Liver (tissue), 3 donors: ENCODE measurements around the gene HSD17B1.

Source experiments
- GABPA ChIP-seq, 2 donors: IDR thresholded peaks in 1 of 2; conservative IDR thresholded peaks in 1 of 2; 2 replicates each; pipeline ENCODE4 v1.6.1; 2016; ENCODE audit warnings: antibody characterized with exemption in 2 of 2, mild to moderate bottlenecking in 1 of 2, moderate library complexity in 1 of 2
- TF ChIP-seq, protein P1 (sequence below): fragments of 150-350 bp; IDR thresholded peaks from 2 replicates; pipeline ENCODE4 v1.5.1; 2017; ENCODE audit warnings: improper control_type of control experiment, low read depth, low read length; ENCODE audit not compliant: missing input control
- donor health status: healthy.
- donor health status: healthy.

DNA sequence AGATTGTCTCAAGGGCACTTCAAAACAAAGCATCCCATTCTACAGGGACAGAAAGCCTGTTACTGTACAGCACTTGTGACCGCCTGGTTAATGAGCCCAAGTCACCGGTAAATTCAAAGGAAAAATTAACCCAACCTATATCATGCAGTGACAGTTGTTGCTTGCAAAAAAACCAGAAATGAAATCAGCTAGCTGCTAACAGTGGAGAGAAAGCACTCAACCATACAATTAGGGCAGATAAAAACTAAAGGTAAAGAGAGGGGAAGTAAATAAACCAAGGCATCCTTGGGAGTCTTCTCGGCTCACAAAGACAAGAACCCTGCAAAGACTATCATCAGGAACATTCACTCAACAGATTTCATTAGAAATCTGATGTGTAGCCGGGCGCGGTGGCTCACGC is 50.6 kb downstream of the HSD17B1 start:
- TF ChIP-seq, protein P1, sequence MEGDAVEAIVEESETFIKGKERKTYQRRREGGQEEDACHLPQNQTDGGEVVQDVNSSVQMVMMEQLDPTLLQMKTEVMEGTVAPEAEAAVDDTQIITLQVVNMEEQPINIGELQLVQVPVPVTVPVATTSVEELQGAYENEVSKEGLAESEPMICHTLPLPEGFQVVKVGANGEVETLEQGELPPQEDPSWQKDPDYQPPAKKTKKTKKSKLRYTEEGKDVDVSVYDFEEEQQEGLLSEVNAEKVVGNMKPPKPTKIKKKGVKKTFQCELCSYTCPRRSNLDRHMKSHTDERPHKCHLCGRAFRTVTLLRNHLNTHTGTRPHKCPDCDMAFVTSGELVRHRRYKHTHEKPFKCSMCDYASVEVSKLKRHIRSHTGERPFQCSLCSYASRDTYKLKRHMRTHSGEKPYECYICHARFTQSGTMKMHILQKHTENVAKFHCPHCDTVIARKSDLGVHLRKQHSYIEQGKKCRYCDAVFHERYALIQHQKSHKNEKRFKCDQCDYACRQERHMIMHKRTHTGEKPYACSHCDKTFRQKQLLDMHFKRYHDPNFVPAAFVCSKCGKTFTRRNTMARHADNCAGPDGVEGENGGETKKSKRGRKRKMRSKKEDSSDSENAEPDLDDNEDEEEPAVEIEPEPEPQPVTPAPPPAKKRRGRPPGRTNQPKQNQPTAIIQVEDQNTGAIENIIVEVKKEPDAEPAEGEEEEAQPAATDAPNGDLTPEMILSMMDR: no peak
- no peak for TF ChIP-seq GABPA (IDR thresholded peaks at IDR 0.05 in 1 of 2, conservative IDR thresholded peaks at IDR 0.05 in 1 of 2)
